NOMO-1 treated with DMSO at 0.1 percent for 48 hours (cell line): ENCODE measurements around the gene SHISA6.

ENCODE experiments used
- DNase-seq: peaks from one replicate; lab custom pipeline; 2025; ENCODE audit not compliant: unreplicated experiment; lab: John Stamatoyannopoulos, UW

SHISA6 gene

DNA sequence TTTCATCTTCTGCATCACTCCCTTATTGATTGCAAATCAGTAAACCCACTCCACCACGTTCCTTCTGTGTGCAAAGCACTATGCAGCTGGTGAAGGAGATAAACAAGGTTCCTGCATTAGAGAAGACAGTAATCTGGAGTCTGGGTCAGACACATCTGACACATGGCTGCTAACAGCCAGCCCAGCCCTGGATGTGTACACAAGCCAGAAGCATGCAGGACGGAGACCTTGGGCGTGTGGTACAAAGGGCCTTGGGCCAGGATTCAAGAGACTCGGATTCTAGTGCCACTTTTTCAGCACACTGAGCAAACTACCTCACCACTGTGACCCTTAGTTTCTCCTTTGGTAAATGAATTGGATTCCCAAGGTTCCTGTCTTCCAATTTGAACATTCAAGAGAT, 270.7 kb downstream of the SHISA6 start:
- no peak for DNase-seq

DNA sequence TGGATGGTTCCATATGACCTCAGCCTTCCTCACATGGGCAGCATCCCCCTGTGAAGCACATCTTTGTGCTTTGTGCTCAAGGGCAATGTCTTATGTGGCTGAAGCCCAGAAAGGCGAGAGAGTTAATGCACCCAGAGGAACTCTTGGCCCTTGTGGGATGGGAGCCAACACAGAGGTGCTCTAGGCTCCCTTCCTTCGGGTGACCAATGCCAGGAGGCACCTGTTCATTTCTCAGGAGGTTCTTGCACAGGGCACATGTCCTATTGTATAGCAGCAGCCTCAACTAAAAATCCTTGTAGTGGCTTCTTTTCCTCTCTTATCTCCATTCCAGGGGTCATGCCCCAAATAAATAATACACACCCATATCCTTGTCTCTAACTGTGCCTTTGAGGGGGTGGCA, 273.6 kb downstream of the SHISA6 start:
- no peak for DNase-seq

DNA sequence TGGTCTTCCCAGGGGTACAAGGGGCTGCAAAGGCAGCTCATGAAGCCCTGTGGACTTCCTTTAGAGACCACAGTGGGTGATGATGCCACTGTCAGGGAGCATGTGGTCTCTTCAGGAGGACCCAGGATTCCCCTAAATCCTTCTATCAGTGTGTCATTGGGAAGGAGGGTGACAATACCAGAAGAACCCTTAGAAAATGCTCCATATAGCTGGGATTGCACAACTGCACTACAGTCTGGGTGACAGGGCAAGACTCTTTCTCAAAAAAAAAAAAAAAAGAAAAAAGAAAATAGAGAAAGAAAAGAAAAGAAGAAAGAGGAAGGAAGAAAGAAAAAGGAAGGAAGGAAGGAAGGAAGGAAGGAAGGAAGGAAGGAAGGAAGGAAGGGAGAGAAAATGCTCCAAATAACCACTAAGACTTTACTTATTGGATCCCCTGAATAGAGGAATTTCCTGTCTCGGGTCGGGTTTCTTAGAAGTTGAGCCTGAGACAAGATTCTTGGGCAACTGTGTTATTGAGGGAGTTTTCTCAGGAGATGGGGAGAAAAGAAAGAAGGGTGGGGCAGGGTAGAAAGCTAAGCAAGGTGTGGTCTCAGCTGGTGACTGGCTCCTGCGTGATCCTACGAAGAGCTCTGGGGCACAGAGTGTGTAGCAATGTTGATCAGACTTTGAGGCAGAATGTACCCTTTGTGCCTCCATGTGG, 274.1 kb downstream of the SHISA6 start:
- DNase-seq, result no peak

DNA sequence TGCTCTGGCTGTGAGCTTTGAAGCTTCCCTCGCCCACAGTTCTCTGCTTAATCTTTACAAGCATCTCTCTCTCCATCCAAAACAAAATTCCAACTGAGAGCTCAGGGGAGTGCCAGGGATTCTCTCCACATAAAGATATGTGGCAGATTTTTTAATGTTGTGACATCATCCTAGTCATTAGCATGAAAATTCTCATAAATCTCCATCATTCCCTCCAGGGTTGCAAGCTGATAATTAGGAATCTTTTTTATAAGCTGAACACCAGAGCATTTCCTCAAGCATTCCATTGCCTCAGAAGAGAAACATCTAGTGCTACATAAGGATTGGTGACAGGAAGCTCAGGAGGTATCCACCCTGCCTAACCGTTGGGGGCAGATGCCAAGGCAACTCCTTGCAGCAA, 274.9 kb downstream of the SHISA6 start:
- no peak for DNase-seq

DNA sequence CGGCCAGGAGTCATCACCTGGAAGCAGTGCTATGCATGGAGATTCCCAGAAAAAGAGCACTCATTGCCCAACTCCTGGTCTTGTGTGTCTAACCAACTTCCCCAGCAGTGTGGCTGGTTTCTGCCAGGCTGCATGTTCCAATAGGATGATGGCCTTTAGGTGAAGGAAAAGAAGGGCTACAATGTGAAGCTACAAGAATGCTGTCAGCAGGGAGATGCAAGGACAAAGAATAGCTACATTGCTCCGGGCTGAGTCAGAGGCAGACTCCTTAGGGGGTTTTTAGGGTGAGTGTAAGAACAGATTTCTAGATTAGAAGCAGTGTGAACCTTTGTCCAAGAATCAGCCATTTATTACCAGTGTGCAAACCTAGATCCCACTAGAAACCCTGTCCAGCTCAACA, 294.2 kb downstream of the SHISA6 start:
- no peak for DNase-seq

DNA sequence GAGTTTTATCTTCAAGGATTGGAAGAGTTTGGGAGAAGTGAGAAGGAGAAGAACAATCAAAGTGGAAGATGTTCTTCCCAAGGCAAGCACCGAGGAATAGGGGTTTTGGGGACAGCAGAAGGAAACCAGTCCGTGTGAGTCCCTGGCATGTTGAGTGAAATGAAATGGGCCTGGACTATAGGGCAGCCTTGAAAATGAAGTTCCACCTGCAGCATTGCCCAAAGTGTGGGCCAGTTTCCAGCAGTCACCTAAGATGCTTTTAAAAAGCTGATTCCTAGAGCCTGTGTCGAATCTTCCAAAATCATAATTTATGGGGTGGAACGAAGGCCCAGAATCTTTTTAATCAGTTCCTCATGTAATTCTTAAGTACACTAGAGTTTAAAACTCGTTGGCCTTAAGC, 297.4 kb downstream of the SHISA6 start:
- DNase-seq, result no peak

DNA sequence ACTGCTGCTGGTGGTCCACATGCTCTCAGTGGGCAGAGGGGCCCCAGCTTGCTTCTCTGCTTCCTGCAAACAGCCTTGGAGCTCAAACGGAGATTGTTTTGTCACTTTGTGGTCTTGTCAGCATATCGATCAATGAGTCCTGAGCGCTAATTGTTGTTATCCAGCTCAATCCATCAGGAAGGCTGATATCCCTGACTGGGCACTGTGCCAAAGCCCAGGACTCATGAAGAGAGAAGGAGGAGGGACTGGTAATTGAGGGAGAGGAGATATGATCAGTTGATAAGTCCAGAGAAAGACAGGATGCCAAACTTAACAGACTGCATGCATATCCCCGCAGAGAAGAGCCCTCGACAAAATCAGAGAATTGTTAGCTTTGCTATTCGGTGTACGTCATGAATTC, 298.6 kb downstream of the SHISA6 start:
- DNase-seq, result no peak

DNA sequence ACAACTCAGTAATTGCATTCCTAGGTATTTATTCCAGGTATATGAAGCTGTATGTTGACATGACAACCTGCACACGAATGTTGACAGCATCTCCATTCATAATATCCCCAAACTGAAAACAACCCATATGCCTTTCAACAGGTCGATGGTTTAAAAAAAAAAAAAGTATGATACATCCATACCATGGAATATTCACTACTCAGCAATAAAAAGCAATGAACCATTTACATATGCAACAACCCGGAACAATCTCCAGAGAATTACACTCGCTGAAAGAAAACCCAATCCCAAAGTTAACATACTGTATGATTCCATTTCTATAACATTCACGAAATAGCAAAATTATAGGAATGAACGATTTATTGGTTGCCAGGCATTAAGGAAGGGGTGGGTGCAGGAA, 304.0 kb downstream of the SHISA6 start:
- DNase-seq, result no peak

DNA sequence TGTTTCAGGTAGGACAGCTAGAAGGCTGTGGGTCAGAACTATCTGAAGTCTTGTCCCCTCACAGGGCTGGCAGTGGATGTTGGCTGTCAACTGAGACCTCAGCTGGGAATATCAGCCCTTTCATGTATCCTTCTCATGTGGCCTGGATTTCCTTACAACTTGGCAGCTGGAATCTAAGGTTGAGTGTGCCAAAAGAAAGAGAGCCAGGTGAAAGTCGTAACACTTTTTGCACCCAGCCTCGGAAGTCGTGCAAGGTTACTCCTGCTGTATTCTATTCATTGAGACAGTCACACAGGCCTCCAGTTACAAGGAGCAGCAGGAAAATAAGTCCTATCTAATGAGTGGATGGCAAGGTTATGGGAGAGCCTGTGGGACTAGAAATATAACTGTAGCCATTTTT, 304.7 kb downstream of the SHISA6 start:
- DNase-seq, result no peak

DNA sequence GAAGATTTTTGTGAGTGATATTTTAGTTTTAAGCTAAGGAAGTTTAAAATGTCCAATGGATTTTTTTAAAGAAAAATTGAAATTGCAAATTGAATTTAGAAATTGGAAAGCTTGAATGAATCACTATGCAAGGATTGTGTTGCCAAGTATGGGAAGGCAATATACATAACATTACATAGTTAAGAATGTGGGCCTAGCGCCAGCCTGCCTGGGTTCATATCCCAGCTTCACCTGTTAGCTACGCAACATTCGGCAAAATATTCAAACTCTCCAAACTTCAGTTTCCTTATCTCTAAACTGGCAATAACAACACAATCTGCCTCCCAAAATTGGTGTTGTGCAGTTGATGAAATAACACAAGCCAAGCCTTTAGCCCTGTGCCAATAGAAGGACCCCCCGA, 306.8 kb downstream of the SHISA6 start:
- no peak for DNase-seq

DNA sequence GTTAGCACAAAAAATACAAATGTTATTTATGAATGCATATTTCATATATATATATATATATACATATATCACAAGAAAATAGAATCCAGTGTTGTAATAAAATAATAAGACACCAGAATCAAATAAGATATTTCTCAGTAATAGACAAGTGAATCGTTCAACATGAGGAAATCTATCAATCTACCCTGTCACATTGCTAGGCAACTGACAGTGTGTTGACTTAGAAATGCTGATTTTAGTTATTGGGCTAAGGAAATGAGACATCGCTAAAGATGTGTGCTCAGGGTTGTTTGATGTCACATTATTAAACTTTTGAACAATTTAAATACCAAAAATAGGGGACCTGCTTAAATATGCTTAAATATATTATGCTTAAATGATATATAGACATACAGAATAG, 307.4 kb downstream of the SHISA6 start:
- no peak for DNase-seq

DNA sequence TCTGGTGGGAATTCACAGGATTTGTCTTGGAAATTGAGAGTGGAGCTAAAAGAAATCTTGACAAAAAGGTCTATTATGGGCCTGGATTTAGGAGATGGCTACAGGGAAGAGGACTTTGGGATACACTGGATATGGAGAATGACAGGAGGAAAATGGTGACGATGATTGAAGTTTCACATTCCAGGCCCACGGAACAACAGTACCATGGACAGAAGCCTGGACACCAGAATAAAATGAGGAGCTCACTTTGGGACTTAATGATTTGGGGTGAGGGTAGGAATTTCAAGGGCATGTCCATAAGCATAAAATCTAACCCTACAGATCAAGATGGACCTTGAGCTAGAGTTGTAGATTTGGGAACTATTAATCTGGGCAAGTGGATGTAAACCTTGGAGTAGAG, 309.4 kb downstream of the SHISA6 start:
- DNase-seq, result no peak

DNA sequence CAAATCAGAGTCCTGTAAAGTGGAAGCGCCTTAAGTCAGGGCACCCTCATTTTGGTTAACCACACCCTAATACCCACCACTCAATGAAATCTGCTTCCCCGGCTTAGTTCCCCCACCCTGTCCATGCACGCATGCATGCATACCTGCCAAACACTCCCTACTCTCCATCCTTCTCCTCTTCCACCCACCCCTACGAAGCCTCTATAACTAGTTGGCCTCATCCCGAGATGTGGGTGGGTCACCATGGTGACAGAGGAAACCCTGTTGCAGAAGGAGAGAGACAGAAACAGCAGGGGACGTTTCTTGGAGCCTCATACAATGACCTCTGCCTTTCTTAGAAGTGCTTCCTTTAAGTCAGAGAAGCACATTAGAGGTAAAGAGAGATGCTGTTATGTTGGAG, 310.4 kb downstream of the SHISA6 start:
- no peak for DNase-seq

DNA sequence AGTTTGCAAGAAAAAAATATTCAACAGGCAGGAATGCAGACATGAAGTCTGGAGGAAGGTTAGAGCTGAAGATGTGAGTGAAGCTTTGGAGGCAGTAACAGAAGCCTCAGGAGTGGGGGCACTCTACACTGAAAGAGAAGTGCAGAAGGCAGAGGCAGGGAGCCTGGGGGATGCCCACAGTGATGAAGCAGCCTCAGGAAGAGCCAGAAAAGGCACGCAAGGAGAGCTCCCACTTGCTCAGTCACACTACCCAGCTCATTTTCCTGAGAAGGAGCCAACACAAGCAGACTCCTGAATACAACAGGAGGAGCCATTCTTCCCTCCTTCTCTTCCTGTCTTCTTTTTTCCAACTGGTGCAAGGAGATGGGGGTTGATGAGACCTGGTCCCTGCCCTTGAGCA, 312.1 kb downstream of the SHISA6 start:
- DNase-seq, result no peak

DNA sequence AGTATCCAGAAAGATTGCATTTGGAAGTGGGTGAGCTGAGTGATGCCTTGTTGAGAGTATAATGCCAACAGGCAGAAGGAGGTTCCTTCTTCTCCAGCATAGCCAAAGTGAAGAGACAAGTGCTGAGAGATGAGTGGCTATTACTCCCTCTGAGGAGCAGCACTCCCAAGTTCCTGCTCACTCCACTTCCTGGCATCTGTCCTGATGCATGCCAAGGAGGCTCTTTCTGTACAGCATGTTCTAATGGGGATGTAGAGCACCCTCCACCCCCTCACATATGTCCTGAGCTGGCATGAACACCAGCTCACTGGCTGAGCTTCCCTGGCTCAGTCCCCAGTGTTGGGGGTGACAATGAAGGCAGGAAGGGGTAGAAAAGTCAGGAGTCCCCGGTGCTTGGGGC, 313.0 kb downstream of the SHISA6 start:
- DNase-seq, result no peak

DNA sequence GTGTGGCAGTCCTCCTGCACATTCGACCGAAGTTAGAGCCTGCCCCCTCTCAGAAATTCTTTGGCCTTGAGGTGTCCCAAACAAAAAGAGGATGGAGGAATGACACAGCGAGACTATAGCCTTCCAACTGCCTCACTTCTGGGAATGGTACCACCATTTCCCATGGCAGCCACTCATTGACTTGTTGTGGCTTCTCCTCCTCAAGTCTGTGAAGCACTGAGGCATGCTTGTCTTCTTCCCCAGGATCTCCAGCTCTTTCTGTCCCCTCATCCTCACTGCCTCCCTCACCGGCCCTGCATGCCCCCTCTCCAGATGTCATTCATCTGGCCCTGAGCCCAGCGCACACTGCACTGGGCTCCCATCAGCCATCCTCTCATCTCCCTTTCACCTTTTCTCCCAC, 313.5 kb downstream of the SHISA6 start:
- DNase-seq, result no peak

DNA sequence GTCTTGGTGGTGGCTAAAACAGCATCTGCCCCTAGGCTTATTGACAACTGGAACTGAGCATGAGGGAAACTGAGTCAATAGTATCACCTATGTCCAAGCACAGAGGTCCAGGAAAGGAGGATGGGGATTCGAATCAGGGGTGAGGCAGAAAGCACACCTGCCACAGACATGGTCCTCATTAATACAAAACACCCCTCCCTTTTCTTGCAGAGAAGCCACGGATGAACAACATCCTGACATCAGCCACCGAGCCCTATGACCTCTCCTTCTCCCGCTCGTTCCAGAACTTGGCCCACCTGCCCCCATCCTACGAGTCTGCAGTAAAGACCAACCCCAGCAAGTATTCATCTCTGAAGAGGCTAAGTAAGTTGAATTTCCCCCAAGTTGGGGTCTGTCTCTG, 314.5 kb downstream of the SHISA6 start:
- DNase-seq, result no peak

DNA sequence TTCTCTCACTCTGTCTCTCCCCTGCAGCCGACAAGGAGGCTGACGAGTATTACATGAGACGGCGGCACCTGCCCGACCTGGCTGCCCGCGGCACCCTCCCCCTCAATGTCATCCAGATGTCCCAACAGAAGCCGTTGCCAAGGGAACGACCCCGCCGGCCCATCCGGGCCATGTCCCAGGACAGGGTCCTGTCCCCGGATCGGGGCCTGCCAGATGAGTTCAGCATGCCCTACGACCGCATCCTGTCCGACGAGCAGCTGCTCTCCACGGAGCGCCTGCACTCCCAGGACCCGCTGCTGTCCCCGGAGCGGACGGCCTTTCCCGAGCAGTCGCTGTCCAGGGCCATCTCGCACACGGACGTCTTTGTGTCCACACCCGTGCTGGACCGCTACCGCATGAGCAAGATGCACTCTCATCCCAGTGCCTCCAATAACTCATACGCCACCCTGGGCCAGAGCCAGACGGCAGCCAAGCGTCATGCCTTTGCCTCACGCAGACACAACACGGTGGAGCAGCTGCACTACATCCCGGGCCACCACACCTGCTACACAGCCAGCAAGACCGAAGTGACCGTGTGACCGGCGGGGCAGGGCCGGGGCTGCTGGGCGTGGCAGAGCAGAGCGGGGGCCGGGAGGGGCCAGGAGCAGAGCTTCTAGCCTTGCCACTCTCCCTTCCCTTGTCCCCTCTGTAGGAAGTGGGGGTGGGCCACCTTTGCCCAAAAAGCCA, 316.9 kb downstream of the SHISA6 start:
- no peak for DNase-seq

DNA sequence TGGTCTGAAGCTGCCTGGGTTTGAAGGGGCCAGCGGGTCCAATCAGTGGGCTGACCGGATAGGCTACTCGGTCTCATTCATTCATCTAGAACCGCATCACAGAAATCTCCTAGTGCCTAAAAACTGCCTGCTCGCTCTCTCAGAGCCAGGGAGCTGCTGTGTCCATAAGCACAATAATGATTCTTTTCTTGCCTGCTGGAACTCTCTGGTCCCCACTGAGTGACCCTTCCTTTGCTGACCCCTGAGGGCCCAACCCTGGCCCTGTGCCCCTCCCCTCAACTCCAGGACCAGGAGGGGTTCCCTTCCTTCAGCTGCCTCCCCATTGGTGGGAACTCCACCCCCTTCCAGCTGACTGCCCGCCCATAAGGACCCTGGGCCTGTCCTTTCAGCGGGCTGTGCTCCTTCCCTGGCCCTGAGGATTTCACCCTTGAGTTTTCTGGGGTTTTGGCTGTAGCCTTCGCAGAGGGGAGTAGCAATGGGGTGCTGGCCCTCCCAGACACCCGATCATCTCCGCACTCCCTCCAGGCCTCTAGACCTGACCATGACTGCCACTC, 317.7 kb downstream of the SHISA6 start:
- no peak for DNase-seq

DNA sequence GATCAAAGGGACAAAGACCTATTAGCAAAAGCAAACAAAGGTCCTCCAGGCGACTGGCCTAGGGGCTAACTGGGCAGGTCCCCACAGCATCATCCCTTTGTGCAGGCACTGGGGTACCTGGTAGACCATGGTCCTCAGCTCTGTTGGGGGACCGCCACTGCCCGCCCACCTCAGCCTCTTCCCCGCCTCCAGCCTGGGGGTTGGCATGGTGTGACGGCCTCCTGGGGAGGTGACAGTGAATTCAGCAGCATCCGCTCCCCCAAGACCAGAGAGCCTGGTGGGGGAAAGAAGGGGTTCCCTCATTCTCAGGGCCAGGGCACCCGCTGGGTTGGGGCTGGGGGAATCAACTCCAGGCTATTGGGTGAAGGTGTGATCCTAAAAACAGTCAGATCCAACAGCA, 318.6 kb downstream of the SHISA6 start:
- no peak for DNase-seq

DNA sequence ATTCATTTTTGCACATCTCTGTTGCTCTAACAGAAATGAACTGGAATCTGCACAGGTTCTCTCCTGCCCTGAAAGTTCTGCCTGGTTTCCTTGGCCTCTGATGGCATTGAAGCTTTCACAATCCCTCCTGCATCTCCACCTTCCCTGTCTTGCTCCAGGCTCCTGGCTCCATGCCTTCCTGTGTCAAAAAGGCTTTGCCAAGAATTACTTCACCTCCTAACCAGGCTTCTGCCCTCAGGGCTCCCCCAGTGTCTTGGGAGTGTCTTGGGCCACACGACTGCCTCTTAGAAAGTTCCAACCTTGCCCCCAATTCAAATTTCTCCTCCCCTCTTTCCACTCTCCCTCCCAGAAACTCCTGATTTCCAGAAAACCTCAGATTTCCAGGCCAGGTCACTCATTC, 320.3 kb downstream of the SHISA6 start:
- DNase-seq, result no peak

DNA sequence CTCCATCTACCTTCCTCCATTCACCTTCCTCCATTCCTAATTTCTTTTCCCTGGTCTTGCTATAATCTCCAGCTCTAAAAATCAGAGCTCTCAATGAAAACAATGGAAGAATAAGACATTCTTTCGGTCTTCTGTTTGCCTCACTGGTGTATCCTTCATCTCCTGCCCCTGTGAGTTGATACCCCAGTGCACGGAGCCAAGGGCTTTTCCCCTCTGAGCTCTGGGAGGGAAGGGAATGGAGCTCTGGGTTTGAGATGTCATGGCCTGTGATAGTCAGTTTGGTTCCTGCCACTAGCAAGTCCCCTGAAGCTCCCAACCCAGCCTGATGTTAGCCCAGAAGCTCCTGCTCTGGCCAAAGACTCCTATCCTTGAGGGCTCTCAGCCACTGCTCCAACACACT, 320.7 kb downstream of the SHISA6 start:
- DNase-seq, result no peak
